GM15510 (cell line): Measurements from ENCODE around the gene FOXF2.

Experiments
- POLR2A ChIP-seq: IDR thresholded peaks from 3 replicates; pipeline ENCODE4 v1.6.1; 2011; ENCODE audit warnings: borderline replicate concordance; ENCODE audit not compliant: insufficient read length; ENCODE audit errors: extremely low read depth

FOXF2 gene

DNA sequence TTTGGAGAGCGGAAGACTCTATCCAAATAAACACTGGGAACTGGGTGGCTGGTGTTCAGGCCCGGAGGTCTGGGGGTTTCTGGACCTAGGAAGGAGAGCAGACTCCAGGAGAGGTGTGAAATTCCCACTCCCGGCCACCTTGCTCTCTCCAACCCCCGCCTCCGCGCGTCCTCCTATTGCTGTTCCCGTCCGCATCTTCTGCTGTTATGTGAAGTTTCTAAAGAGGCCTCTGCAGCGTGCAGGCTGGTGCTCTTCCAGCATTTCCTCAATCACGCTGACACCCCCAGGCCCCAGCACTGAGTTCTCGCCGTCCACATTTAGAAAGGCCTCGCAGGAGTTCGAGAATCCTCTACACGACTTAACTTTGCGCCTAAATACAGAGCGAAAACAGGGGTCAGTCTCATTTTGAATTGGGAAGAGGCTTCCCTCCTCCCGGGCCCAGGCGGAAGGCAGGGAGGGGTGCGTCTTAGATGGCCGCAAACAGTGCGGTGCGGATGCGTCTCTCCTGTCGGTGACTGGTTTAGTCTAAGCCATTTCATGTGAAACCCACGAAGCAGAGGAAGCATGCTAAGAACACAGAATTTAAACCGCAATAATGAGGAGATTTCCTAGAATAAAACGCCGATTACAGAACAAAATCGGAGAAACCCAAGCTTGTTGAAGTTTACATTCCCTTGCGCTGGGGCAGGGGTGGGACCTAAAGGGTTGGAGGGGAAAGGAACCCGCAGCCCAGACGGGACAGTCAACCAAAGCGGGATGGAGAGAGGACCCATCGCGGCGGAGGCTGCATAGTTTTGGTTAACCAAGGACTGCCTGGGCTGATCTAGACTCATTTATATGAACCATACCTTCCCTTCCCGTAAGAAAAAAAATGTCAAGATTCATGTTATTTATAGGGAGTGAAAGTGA lies 4.0 kb upstream of the FOXF2 start:
- TF ChIP-seq POLR2A: no peak

DNA sequence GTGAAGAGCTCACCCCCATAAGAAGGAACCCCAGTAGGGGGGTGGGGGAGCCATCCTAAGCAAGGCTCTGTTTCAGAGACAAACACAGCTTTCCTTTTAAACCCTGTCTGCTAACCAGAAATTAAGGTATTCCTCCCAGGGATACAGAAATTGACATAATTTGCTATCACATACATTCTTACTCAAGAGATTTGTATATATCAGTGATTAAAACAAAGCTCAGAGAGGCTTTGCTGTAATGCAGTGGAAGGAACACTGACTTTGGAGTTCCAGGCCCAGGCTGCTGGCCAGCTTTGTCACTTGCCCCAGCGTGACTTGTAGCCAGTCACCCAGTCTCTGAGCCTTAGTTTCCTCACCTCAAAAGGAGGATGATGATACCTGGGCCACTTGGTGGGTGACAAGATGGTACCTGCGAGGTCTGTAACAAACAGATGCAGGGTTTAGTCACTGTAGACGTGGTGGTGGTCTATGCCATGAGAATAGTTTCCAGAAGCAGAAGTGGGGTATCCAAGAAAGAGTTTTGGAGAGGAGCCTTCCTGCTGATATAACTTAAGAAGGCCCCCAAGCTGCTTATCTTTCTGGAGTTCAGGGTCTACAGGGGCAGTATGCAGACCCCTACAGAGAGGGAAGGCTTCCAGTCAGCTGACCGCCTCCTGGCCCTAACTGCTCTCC lies 3.2 kb upstream of the FOXF2 start:
- TF ChIP-seq POLR2A: no peak

DNA sequence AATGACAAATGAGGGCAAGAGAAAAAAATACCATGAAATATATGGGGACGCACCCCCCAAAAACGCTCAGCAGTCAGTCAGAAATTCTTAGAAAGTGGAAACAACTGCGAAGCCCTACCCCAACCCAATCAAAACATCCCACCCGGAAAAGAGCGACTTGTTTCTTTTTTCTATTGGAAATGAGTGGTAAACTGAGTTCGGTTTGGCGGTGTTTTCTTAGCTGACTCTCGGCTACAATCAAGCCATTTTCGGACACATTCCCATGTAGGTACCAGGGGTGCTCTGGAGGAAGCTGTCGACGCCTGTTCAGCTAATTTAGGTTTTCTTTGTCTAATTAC lies 1.9 kb upstream of the FOXF2 start:
- no peak for TF ChIP-seq POLR2A

DNA sequence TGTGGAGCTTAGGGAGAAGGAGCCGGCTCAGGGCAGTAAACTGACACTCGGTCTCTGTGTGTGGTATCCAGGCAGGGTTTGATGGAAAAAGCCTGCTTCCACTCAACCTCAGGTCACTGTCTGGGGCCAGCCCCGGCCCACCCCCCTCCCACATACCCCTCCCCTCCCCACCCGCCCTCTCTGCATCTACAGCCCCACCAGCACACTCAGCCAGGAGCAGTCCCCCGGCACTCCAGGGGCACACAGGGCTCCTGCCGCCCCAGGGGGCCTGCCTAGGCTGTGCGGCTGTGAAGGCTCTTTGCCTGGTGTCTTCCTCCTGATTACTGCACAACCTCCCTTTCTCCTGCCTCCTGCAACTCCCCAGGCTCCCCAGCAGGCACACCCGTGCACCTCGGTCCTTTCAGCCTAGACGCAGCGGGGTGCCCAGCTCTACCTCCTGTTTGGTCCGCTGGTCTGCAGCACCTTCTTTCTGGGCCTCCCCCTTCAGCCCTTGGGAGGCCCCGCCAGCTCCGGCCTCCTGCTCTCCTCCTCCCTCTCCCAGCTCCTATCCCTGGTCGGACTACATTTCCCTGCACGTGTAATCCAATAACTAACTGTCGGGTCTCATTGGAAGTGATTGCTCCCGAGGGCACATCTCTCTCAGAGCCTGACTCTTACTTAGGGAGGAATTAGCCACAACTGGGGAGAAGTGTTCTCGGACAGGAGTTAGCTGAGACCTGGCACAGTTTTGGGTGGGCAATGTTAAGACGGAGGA lies 1.3 kb upstream of the FOXF2 start:
- TF ChIP-seq POLR2A: no peak

DNA sequence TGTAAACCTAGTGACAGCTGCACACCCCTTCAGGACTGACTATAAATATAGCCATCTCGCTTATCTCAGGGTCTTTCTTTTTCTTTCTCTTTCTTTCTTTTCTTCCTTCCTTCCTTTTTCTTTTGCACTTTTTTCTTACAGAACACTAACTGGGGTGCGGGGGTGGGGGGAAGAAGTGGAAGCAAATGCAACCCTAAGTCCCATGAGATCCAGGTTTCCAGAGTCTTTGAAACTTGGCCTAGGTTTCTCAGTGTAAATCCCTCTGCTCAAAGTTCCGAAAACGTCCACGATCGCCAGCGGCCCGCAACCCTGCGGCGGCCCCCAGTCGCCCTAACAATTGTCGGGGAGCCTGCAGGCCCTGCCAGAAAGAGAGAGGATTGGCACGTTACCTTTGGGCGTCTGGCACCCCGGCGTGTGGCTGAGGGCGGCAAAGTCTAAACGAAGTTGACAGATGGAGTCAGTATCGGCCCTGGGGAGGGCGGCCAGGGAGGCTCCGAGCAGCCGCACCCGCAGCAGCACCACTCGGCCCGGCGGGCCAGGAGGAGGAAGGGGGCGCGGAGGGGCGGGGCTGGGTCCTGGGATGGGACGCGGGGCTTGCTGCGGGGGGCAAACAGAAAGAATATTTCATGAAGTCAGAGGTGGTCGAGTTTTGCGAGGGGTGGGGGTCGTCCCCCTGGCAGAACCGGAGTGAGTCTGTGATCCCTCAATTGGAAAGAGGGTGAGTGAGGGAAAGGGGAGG lies 577 bp upstream of the FOXF2 start:
- TF ChIP-seq POLR2A: no peak

DNA sequence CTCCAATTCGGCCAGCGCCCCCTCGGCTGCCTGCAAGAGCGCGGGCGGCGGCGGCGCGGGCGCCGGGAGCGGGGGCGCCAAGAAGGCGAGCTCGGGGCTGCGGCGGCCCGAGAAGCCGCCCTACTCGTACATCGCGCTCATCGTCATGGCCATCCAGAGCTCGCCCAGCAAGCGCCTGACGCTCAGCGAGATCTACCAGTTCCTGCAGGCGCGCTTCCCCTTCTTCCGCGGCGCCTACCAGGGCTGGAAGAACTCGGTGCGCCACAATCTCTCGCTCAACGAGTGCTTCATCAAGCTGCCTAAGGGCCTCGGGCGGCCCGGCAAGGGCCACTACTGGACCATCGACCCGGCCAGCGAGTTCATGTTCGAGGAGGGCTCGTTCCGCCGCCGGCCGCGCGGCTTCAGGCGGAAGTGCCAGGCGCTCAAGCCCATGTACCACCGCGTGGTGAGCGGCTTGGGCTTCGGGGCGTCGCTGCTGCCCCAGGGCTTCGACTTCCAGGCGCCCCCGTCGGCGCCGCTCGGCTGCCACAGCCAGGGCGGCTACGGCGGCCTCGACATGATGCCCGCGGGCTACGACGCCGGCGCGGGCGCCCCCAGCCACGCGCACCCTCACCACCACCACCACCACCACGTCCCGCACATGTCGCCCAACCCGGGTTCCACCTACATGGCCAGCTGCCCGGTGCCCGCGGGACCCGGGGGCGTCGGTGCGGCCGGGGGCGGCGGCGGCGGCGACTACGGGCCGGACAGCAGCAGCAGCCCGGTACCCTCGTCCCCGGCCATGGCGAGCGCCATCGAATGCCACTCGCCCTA lies 963 bp downstream of the FOXF2 start:
- TF ChIP-seq POLR2A: no peak

DNA sequence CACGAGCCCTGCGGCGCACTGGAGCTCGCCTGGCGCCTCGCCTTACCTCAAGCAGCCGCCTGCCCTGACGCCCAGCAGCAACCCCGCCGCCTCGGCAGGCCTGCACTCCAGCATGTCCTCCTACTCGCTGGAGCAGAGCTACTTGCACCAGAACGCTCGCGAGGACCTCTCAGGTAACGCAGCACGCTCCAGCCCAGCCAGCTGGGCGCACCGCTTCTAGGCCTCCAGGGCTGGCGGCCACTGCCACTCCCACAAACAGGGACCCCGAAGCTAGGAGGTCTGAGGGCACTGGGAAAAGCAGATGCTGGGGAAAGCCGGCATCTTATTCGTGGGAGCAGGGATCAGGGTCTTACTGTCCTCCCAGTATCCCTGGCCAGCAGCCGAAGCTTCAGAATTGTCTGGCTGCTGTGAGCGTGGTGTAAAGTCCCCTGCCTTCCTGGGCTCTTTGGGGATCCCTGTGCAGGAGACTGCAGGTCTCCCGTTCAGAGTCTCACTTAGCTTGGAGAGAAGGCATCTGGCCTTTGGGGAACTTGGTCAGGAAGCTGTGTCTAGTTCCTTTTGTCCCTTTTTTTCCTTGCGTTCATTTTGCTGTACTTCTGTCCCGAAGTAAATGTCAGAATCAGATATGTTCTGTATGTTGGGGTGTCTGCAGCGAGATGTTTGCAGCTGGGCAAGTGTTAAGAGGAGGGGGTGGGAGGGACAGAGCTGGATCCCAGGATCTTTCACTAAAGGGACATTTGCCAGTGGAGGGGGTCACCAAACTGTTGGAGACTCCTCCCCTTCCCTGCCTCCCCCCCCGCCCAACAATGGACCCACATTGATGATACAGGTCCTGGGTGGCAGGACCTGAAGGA lies 1.8 kb downstream of the FOXF2 start:
- no peak for TF ChIP-seq POLR2A

DNA sequence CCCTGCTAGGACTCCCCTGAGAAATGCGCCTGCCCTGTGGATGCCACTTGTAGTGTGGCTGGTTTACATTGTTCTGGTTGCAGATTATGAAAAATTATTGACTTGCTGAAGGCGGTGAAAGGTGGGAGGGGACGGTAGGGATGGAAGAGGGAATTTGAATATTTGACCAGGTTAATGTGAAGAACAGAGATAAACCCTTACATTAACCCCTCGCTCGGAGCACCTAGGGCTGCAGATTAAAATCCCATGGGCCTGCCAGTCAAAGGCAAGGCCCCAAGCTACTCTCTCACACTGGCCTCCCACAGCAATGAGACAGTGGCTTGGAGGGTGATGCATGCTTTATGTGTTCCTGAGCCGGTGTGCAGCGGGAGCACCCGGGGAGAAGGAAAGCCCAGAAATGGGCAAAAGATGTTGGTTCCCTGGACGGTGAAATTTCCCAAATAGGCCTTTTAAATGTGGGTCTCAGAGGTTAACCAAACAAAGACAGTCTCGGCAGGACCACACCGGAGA lies 2.5 kb downstream of the FOXF2 start:
- no peak for TF ChIP-seq POLR2A

DNA sequence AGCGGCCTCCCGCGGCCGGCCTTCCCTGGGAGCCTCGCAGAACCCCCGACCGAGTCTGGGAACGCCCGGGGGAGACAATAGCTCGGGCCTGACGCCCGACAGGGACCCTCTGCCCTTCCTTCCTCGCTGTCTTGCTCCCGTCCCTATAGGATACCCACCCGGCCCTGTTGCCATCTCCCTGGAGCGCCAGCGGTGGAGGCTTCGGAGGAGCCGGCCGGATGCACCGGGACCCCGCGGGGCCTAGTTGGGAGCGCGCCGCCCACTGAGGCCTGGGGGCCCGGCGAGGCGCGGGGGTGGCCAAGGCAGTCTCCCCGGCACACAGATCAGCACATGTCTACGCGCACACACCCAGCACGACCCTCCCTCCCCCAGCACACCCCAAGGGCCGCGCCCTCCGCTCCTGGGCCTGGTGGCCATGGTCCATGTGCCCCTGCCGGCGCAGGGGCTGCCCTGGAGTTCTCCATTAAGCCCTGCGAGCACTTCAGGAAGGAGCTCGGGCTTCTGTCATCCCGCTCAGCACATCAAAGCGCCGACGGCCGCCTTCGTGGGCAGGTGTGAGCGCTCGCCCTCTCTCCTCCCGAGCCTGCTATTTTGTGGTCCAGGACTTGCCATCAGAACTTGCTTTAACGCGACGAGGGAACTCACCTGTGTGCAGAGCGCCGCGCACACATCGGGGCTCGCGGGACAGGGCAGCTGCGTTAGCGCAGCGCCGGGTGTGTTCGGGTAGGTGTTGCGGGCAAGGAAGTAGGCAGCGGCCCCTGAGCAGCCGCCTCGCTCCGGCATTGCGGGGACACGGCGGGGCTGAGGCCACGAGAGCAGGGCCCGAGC lies 3.7 kb downstream of the FOXF2 start:
- no peak for TF ChIP-seq POLR2A

DNA sequence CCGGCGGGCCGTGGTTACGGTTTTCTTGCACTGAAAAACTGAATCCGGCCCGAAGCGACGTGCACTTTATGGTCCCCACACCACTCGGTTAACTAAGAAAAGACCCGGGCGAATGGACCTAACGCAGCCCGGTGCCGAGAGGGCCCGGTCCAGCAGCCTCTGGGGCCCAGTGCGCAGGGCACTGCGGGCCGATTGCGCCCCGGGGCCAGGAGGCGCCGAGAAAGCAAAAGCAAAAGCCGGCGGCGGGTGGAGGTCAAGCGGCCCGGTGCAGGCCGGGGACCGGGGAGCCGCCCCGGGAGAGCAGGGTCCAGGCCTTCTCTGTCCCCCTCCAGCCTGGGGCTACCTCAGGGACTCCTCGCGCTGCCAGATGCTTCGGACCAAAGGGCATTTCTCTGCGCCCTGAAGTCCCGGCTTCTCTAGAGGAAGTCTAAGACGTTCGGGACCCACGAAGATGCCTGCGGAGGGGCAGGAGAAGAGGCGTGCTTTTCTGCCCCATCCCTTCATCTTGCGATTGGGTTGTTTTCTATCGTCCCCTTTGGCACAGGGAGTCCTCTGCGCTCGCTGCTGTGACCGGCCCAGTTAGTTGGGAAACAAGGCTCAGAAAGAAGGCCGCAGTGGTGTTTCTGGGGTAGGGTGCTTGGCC lies 4.4 kb downstream of the FOXF2 start:
- TF ChIP-seq POLR2A: no peak
